ENCODE data around the gene ZDHHC3. TPM values are rescaled to one million over a fixed set of nuclear protein-coding genes. Genes with fewer than 3 reads are reported as not detected.
"Not testable (repeated sequence)": the region's sequence is repeated elsewhere in the genome, so short reads cannot be mapped to it uniquely, and the experiment has no call there.

The ZDHHC3 gene
- total and polyA plus RNA-seq, 9 donors: 39.1 to 47.6 (median 42.4) TPM

DNA sequence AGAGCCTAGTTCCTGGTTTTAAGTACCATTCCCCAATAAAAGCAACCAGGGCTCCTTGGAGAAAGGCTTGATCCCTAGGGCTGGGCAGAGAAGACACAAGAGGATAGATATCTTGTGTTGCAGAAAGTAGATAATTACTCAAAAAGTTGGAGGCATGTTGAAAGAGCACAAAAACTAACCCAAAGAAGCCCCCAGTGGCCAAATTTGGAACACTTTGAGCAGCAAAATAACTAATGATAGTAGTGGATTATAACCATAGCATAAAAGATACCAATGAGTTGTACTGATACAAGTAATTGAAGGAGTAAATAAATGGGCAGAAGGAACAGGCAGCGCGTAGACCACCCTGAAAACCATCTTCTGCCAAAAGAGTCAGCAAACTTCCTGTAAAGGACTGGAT is 12.1 kb upstream of the ZDHHC3 start:
- WGBS (ENCODE audit: insufficient coverage): no CpG with 5 or more reads among the region's 2 CpGs
- no peak for DNase-seq
- Histone ChIP-seq H3K9me3 (replicated peaks; ENCODE audit: control insufficient read depth, low read depth, low read length) (no peaks in the 10 kb centered on the region), H3K27me3 (ENCODE audit: control insufficient read depth, insufficient read depth, low read length) (no peaks in the 10 kb centered on the region), H3K27ac (ENCODE audit: low read length) (no peak overlapping the region), H3K4me1 (ENCODE audit: control insufficient read depth, insufficient read depth, low read length) (peaks cover 5% of the 10 kb centered on the region), H3K4me3 (ENCODE audit: low read length) (no peak overlapping the region), H3K36me3 (ENCODE audit: control insufficient read depth, insufficient read depth, low read length) (peaks cover 31% of the 10 kb centered on the region)

DNA sequence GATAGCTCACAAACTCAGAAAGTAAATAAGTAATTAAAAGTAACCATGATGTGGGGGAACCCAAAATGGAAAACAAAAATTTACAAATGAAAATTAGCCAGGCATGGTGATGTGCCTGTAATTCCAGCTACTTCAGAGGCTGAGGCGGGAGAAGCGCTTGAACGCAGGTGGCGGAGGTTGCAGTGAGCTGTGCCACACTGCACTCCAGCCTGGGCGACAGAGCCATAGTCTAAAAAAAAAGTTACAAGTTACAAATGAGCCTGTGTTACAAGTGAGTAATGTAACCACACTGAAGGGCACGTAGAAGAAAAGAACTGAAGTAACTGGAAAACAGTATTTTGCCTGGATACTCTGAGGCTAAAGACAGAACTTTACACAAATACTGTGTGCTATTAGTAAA is 11.4 kb upstream of the ZDHHC3 start:
- H3K36me3 ChIP-seq (ENCODE audit: control insufficient read depth, insufficient read depth, low read length): peaks cover 28% of the 10 kb centered on the region
- H3K9me3 ChIP-seq (replicated peaks; ENCODE audit: control insufficient read depth, low read depth, low read length): no peaks in the 10 kb centered on the region
- no peaks in the 10 kb centered on the region for H3K27me3 ChIP-seq (ENCODE audit: control insufficient read depth, insufficient read depth, low read length)
- H3K27ac ChIP-seq (ENCODE audit: low read length): no peak overlapping the region
- no peak for DNase-seq
- 98% methylated on average over 5 of the region's 6 CpGs for WGBS (ENCODE audit: insufficient coverage)
- H3K4me1 ChIP-seq (ENCODE audit: control insufficient read depth, insufficient read depth, low read length): peaks cover 8% of the 10 kb centered on the region
- H3K4me3 ChIP-seq (ENCODE audit: low read length): no peak overlapping the region

DNA sequence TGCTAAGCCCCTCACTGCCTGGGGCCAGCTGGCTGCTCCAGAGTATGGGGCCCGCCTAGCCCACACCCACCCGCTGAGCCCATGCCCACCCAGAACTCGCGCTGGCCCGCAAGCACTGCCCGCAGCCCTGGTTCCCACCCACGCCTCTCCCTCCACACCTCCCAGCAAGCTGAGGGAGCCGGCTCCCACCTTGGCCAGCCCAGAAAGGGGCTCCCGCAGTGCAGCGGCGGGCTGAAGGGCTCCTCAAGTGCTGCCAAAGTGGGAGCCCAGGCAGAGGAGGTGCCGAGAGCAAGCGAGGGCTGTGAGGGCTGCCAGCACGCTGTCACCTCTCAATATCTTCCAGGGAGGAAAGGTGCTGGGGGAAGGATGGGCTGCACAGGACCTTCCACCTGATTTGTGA is 10.4 kb upstream of the ZDHHC3 start:
- WGBS (ENCODE audit: insufficient coverage): 95% methylated on average over 9 of the region's 14 CpGs
- H3K4me1 ChIP-seq (ENCODE audit: control insufficient read depth, insufficient read depth, low read length); H3K9me3 ChIP-seq (replicated peaks; ENCODE audit: control insufficient read depth, low read depth, low read length): not testable (repeated sequence)

DNA sequence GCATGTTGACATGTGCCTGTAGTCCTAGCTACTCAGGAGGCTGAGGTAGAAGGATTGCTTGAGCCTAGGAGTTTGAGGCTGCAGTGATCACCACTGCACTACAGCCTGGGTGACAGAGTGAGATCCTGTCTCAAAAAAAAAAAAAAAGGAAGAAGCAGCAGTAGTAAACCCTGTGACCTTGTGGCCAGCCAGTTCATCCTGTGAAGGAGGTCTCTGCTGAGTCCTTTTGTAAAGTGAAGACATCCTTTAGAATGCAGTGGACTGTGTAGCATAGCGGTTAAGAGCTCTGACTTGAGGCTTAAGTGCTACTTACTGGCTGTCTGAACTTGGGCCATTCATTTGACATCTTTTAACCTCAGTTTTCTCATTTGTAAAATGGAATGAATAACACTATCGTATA is 8.4 kb upstream of the ZDHHC3 start:
- Histone ChIP-seq H3K9me3 (replicated peaks; ENCODE audit: control insufficient read depth, low read depth, low read length) (no peaks in the 10 kb centered on the region), H3K4me1 (ENCODE audit: control insufficient read depth, insufficient read depth, low read length) (peaks cover 8% of the 10 kb centered on the region), H3K27me3 (ENCODE audit: control insufficient read depth, insufficient read depth, low read length) (no peaks in the 10 kb centered on the region), H3K27ac (ENCODE audit: low read length) (no peak overlapping the region), H3K4me3 (ENCODE audit: low read length) (no peak overlapping the region), H3K36me3 (ENCODE audit: control insufficient read depth, insufficient read depth, low read length) (peaks cover 2% of the 10 kb centered on the region)
- no peak for DNase-seq
- no CpG with 5 or more reads among the region's 2 CpGs for WGBS (ENCODE audit: insufficient coverage)

More for the DNA sequence above, 10.4 kb upstream of the ZDHHC3 start:
- DNase-seq; H3K27ac ChIP-seq (ENCODE audit: low read length); H3K4me3 ChIP-seq (ENCODE audit: low read length); H3K27me3 ChIP-seq (ENCODE audit: control insufficient read depth, insufficient read depth, low read length): not testable (repeated sequence)
- peaks cover 20% of the 10 kb centered on the region for H3K36me3 ChIP-seq (ENCODE audit: control insufficient read depth, insufficient read depth, low read length)

DNA sequence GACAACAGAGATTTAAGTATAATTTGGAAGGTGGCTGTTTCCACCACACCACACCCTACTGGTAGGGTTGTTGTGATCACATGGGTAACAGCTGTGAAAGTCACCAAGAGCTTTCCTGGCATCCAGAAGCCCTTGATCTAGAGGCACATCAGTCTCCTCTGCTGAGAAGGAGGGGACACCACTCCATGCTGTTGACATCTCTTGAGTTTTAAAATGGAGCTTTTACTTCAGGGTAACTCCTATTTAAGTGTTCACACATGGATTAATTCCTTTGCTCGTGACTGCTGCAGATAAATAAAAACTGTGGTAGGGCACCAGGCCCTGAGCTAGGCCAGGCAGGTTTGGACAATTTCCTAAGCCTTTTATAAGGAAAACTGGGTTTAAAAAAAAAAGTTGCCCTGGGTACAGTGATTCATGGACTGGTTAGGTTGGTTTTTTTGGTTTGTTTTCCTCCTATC is 7.5 kb upstream of the ZDHHC3 start:
- no peaks in the 10 kb centered on the region for H3K36me3 ChIP-seq (ENCODE audit: control insufficient read depth, insufficient read depth, low read length)
- 50% methylated on average over 1 of the region's 1 CpG for WGBS (ENCODE audit: insufficient coverage)
- peaks cover 8% of the 10 kb centered on the region for H3K4me1 ChIP-seq (ENCODE audit: control insufficient read depth, insufficient read depth, low read length)
- no peak for DNase-seq
- no peak overlapping the region for H3K4me3 ChIP-seq (ENCODE audit: low read length)
- H3K27ac ChIP-seq (ENCODE audit: low read length): peak overlapping the region; percentile 52
- no peaks in the 10 kb centered on the region for H3K27me3 ChIP-seq (ENCODE audit: control insufficient read depth, insufficient read depth, low read length)
- H3K9me3 ChIP-seq (replicated peaks; ENCODE audit: control insufficient read depth, low read depth, low read length): no peaks in the 10 kb centered on the region

DNA sequence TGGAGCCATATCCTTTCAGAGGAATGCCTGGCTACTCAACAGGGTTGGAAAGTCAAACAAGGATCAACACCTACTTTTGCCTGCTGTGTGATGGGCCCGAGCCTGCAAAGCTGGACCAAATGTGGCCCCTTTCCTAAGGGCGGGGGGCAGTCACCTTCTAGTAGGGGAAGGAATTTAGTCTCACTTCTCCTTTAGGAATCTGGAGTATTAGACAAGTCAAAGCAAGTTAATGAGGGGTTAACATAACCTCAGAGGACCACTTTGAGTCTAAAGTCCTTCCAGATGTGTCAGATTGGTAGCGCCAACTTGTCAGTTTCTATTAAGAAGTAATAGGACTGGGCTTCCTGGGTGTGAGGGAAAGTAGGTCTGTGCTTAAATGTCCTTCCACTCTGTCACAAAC is 6.8 kb upstream of the ZDHHC3 start:
- Histone ChIP-seq H3K27ac (ENCODE audit: low read length) (peak overlapping the region; percentile 52), H3K27me3 (ENCODE audit: control insufficient read depth, insufficient read depth, low read length) (no peaks in the 10 kb centered on the region), H3K9me3 (replicated peaks; ENCODE audit: control insufficient read depth, low read depth, low read length) (no peaks in the 10 kb centered on the region), H3K4me1 (ENCODE audit: control insufficient read depth, insufficient read depth, low read length) (peaks cover 8% of the 10 kb centered on the region), H3K4me3 (ENCODE audit: low read length) (no peak overlapping the region), H3K36me3 (ENCODE audit: control insufficient read depth, insufficient read depth, low read length) (no peaks in the 10 kb centered on the region)
- 60% methylated on average over 1 of the region's 3 CpGs for WGBS (ENCODE audit: insufficient coverage)
- no peak for DNase-seq

DNA sequence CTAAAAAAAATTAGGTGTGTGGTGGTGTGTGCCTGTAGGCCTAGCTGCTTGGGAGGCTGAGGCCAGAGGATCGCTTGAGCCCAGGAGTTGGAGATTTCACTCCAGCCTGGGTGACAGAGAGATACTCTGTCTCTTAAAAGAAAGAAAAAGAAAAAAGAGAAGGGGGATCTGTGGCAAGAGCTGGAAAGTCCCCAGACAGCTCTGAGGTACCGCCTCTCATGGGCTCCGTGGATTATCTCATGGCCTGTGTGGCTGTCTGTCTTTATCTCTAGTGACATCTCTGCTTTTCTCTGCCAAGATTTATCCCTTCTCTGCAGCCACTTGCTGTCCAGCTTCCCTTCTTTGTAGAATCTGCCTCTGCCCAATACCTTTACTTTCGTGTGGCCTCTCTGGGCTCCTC is 5.8 kb upstream of the ZDHHC3 start:
- H3K36me3 ChIP-seq (ENCODE audit: control insufficient read depth, insufficient read depth, low read length): no peaks in the 10 kb centered on the region
- H3K27ac ChIP-seq (ENCODE audit: low read length): no peak overlapping the region
- H3K27me3 ChIP-seq (ENCODE audit: control insufficient read depth, insufficient read depth, low read length): no peaks in the 10 kb centered on the region
- no peak for DNase-seq
- H3K4me1 ChIP-seq (ENCODE audit: control insufficient read depth, insufficient read depth, low read length): peaks cover 13% of the 10 kb centered on the region
- no peaks in the 10 kb centered on the region for H3K9me3 ChIP-seq (replicated peaks; ENCODE audit: control insufficient read depth, low read depth, low read length)
- WGBS (ENCODE audit: insufficient coverage): 93% methylated on average over 4 of the region's 4 CpGs
- H3K4me3 ChIP-seq (ENCODE audit: low read length): no peak overlapping the region

DNA sequence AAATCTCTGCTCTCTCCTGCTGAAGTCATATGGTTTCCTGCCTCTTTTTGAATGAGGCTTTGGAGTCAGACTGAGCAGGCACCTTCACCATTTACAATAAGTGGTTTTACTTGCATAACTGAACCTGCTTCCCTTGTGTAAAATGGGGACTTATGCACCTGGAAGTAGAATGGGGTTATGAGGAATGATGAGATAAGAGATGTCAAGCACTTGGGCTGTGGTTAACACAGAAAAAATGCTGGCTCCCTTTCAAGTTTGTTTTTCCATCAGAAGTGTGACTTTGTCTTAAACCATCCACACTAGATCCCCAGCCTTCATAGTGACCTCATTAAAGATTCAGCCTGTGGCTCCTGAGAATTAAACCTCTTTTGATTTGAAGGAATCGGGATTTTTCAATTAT is 5.2 kb upstream of the ZDHHC3 start:
- H3K27ac ChIP-seq (ENCODE audit: low read length): no peak overlapping the region
- H3K4me3 ChIP-seq (ENCODE audit: low read length): no peak overlapping the region
- no peak for DNase-seq
- no peaks in the 10 kb centered on the region for H3K9me3 ChIP-seq (replicated peaks; ENCODE audit: control insufficient read depth, low read depth, low read length)
- peaks cover 13% of the 10 kb centered on the region for H3K4me1 ChIP-seq (ENCODE audit: control insufficient read depth, insufficient read depth, low read length)
- WGBS (ENCODE audit: insufficient coverage): no CpG with 5 or more reads among the region's 1 CpG
- H3K36me3 ChIP-seq (ENCODE audit: control insufficient read depth, insufficient read depth, low read length): no peaks in the 10 kb centered on the region
- no peaks in the 10 kb centered on the region for H3K27me3 ChIP-seq (ENCODE audit: control insufficient read depth, insufficient read depth, low read length)

DNA sequence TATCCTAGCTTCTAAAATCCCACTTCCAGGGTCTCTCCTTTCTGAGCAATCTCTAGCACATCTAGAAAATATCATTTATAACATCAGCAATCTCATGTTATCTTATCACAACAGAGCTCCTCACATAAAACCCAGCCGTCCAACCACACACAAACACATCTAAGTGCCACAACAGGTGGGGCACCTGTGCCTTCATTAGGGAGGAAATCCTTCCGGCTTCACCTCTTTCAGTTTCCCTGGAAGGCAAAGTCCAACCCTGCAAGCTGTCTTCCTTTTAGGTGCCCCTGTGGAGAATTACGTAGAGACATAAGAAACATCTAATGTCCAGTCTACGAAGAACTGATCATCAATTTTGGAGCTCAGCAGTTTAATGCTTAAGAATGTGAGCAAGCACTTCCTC is 1.6 kb downstream of the ZDHHC3 start:
- Histone ChIP-seq H3K36me3 (ENCODE audit: control insufficient read depth, insufficient read depth, low read length) (peaks cover 8% of the 10 kb centered on the region), H3K4me3 (ENCODE audit: low read length) (peak overlapping the region; percentile 95), H3K4me1 (ENCODE audit: control insufficient read depth, insufficient read depth, low read length) (peaks cover 15% of the 10 kb centered on the region), H3K9me3 (replicated peaks; ENCODE audit: control insufficient read depth, low read depth, low read length) (no peaks in the 10 kb centered on the region), H3K27ac (ENCODE audit: low read length) (no peak overlapping the region), H3K27me3 (ENCODE audit: control insufficient read depth, insufficient read depth, low read length) (no peaks in the 10 kb centered on the region)
- no peak for DNase-seq
- WGBS (ENCODE audit: insufficient coverage): 86% methylated on average over 4 of the region's 4 CpGs

DNA sequence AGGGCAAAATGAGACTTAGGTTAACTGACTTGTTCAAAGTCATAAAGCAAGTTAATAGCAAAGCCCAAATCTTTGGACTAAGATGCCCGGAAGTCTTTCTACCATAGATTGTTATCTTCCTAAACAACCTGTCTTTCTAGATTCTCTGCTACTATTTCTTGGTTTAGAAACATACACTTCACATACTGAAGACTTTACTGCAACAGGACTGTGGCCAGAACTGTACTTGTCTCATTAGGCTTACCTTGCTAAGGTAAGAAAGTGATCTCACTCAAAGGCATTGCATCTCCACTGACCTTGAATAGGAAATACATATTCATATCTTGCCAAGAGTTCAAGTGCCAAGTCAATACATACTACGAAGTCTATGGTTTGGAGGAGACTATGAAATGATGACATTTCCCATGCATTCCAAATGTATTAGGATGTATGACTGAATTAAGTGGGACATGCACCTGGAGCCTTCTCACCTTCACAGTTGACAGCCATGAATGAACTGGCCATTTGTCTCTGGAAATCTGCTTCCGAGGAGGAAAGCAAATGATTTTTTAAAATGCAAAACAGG is 5.0 kb downstream of the ZDHHC3 start:
- H3K27me3 ChIP-seq (ENCODE audit: control insufficient read depth, insufficient read depth, low read length): no peaks in the 10 kb centered on the region
- no peak overlapping the region for H3K27ac ChIP-seq (ENCODE audit: low read length)
- WGBS (ENCODE audit: insufficient coverage): no CpG with 5 or more reads among the region's 3 CpGs
- no peak overlapping the region for H3K4me3 ChIP-seq (ENCODE audit: low read length)
- H3K9me3 ChIP-seq (replicated peaks; ENCODE audit: control insufficient read depth, low read depth, low read length): no peaks in the 10 kb centered on the region
- peaks cover 8% of the 10 kb centered on the region for H3K36me3 ChIP-seq (ENCODE audit: control insufficient read depth, insufficient read depth, low read length)
- peaks cover 14% of the 10 kb centered on the region for H3K4me1 ChIP-seq (ENCODE audit: control insufficient read depth, insufficient read depth, low read length)
- no peak for DNase-seq

DNA sequence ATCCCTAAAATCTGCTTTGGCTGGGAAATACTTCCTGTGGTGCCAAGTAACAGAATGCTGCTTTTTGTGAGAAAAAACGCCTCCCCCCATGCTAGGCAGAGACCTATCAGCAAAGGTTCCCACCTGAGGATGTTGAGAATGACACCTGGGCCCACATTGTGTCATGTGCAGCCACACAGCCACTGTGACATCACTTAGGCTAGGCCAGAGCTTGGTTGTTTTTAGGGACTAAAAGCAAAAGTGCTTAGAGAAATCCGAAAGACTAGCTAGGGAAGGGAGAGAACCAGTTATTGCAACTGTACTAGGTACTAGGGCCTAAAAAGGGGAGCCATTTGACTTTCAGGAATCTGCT is 6.2 kb downstream of the ZDHHC3 start:
- WGBS (ENCODE audit: insufficient coverage): 100% methylated on average over 1 of the region's 2 CpGs

More for the DNA sequence above, 6.2 kb downstream of the ZDHHC3 start:
- no peak overlapping the region for H3K27ac ChIP-seq (ENCODE audit: low read length)
- peaks cover 8% of the 10 kb centered on the region for H3K36me3 ChIP-seq (ENCODE audit: control insufficient read depth, insufficient read depth, low read length)
- H3K9me3 ChIP-seq (replicated peaks; ENCODE audit: control insufficient read depth, low read depth, low read length): no peaks in the 10 kb centered on the region
- no peak overlapping the region for H3K4me3 ChIP-seq (ENCODE audit: low read length)
- H3K4me1 ChIP-seq (ENCODE audit: control insufficient read depth, insufficient read depth, low read length): peaks cover 10% of the 10 kb centered on the region
- no peak for DNase-seq
- no peaks in the 10 kb centered on the region for H3K27me3 ChIP-seq (ENCODE audit: control insufficient read depth, insufficient read depth, low read length)

All from muscle of leg (tissue), 11 donors.